GM21423 (cell line): ENCODE measurements around the gene ZNF84.
A peak's percentile ranks its signal among the peaks of the same experiment; 100 is the strongest.

Experiments
- ATAC-seq: cut with Tn5 transposase; IDR thresholded peaks from one replicate; pipeline ENCODE4 v1.9.1; 2021; ENCODE audit warnings: mild to moderate bottlenecking, moderate library complexity; ENCODE audit not compliant: unreplicated experiment

Gene ZNF84

DNA sequence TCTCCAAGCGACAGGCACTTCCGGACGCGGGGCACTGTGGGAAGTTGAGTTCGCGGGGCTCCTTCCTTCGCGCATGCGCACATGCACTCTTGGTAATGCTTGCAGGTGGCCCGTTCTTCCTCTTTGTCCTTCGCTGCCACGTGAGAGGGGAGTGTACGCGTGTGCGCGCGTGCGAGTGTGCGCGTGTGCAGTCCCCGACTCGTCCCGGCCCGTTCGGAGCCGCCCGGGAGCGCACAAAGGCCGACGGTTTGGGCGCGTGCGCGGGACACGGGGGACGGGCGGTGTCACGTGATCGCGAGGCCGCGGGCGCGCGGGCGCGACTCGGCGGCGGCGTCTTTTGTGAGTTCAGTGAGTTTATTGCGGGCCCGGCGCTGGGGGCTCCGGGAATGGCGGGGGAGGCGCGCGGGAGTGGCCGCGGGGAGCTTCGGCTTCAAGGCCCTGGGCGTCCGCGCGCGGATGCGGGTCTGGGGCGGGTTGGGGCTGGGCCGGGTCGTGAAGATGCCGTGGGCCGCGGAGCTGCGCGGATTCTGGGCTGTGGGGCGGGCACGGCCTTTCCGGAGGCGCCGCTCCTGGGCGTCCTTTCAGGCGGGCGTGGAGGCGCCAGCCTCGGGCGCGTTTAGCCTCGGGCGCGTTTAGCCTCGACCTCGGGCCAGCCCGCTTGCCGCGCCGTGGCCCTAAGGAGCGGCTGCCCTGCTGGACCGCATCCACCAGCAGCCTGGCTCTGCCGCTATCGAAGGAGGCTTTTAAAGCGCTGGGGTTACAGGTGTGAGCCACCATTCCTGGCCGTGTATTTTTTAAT lies at the start of gene ZNF84:
Gene ZNF84 (plus strand): TSS at position 303 of the 799 bp plus-strand sequence. CDS start 3,959 bp downstream, outside the sequence.
- ATAC-seq = peak; percentile 94

DNA sequence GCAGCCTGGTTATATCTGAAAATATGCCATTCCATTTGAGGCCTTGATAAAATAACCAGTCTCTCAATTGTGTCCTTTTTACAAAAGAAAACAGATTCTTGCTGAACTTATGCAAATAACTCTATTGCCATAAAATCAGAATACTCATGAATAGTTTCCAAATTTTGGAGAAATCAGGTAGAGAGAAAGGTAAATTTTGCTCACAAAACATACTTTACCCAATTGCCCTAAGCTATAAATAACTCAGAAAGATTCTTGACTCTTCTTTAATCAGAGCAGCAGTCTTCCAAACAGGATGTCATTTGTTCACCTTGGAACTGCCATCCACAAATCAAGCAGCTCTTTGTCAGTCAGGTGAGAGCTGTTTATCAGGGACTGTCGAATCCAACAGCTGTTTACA lies 38.6 kb upstream of the ZNF84 start:
- ATAC-seq = no peak

DNA sequence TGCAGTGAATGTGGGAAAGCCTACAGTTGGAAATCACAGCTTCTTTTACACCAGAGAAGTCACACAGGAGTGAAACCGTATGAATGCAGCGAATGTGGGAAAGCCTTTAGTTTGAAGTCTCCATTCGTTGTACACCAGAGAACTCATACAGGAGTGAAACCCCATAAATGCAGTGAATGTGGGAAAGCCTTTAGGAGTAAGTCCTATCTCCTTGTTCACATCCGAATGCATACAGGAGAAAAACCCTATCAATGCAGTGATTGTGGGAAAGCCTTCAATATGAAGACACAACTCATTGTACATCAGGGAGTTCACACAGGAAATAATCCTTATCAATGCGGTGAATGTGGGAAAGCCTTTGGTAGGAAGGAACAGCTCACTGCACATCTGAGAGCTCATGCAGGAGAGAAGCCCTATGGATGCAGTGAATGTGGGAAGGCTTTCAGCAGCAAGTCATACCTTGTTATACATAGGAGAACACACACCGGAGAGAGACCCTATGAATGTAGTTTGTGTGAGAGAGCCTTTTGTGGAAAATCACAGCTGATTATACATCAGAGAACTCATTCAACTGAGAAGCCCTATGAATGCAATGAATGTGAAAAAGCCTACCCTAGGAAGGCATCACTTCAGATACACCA lies 26.5 kb upstream of the ZNF84 start:
- no peak for ATAC-seq

DNA sequence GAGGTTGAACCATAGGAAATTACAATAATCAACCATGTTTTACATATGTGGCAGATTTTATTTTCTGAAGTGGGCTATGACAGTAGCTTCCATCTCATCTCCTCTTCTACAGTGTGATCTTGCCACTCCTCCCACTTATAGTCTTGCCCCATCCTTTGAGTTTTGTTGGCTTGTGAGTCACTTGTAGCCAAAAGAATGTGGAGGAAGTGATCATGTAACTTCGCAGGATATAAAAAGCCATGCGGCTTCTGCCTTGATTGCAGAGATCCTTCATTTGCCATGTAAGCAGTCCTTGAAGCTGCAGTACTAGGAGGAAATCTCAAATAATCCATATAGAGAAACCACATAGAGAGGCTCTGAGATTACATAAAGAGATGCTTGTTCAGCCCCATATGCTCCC lies 13.7 kb upstream of the ZNF84 start:
- no peak for ATAC-seq

DNA sequence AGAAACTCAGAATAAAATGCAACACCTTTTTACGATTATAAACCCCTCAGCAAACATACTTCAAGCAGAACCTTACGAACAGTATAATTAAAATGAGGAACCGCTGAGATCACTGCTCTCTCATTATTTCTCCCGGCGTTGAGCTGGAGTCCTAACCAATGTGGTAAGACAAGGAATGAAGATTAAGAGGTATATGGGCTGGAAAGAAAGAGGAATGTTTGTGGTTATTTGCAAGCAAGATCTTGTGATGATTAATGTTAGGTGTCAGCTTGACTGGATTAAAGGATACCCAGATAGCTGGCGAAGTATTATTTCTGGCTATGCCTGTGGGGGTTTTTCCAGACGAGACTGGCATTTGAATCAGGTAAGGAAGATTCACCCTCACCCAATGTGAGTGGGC lies 10.3 kb upstream of the ZNF84 start:
- no peak for ATAC-seq

DNA sequence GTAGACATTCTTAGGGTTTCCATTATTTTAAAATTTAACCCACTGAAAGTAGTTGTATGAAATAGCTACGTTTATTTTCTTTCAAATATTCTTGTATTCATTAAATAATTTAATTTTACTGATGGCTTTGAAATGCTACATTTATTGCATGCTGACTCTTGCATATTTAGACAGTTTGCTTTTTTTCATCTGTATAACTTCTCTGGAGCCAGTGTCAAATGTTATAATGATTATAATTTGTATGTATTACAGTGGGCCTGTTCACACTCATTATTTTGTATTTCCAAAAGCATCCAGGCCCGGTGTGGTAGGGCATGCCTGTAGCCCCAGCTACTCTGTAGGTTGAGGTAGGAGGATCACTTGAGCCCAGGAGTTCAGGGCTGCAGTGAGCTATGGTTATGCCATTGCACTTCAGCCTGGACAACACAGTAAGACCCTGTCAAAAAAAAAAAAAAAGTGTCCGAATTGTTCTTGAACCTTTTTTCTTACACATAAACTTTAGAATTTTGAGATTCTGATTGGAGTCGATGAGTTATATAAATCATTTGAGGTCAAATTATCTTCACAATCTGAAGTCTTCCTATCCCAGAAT lies 905 bp downstream of the ZNF84 start:
- no peak for ATAC-seq

DNA sequence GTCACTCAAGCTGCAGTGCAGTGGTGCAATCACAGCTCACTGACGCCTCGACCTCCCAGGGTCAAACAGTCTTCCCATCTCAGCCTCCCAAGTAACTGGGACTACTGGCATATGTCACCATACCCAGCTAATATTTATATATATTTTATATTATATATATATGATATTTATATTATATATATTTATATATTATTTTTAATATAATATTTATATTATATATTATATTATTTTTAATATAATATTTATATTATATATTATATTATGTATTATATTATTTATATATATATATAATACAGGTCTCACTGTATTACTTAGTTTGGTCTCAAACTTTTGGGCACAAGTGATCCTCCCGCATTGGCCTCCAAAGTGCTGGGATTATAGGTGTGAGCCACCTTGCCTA lies 9.4 kb downstream of the ZNF84 start:
- no peak for ATAC-seq

DNA sequence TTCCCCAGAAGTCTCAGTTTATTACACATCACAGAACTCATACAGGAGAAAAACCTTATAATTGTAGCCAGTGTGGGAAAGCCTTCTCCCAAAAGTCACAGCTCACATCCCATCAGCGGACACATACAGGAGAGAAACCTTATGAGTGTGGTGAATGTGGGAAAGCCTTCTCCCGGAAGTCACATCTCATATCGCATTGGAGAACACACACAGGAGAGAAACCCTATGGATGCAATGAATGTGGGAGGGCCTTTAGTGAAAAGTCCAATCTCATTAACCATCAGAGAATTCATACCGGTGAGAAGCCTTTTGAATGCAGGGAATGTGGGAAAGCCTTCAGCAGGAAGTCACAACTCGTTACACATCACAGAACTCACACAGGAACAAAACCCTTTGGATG lies 20.1 kb downstream of the ZNF84 start:
- ATAC-seq = no peak

DNA sequence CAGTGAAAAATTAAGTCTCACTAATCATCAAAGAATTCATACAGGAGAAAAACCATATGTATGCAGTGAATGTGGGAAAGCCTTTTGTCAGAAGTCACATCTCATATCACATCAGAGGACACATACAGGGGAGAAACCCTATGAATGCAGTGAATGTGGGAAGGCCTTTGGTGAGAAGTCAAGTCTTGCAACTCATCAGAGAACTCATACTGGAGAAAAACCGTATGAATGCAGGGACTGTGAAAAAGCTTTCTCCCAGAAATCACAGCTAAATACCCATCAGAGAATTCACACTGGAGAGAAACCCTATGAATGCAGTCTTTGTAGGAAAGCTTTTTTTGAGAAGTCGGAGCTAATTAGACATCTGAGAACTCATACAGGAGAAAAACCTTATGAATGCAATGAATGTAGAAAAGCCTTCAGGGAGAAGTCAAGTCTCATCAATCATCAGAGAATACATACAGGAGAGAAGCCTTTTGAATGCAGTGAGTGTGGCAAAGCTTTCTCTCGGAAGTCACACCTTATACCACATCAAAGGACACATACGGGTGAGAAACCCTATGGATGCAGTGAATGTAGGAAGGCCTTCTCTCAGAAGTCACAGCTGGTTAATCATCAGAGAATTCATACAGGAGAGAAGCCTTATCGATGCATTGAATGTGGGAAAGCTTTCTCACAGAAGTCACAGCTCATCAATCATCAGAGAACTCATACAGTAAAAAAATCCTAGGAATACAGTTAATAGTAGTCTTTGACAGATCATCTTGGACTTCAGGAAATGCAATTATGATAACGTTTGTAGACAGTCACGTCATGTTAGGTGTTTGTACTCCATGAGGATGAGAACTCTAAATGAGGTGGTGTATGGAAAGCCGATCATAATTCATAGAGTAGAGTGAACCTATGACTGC lies 21.1 kb downstream of the ZNF84 start:
- no peak for ATAC-seq

DNA sequence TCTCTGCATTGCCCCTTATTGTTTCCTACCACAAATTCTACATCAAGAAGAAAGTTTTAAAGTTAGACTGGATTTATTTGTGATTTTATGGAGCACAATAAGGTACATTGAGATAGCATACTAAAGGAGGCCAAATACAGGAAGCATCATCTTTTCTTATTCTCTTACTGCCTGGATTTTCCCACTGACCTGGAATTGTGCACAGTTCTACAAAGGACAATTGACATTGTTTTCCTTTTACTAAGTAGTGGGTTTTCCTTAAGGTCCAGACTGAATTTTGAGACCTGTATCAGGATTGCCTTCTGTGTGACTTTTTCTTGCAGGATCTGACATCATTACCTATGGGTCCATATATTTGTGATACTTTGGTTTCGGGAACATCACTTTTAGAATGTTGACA lies 24.6 kb downstream of the ZNF84 start:
- ATAC-seq = no peak

DNA sequence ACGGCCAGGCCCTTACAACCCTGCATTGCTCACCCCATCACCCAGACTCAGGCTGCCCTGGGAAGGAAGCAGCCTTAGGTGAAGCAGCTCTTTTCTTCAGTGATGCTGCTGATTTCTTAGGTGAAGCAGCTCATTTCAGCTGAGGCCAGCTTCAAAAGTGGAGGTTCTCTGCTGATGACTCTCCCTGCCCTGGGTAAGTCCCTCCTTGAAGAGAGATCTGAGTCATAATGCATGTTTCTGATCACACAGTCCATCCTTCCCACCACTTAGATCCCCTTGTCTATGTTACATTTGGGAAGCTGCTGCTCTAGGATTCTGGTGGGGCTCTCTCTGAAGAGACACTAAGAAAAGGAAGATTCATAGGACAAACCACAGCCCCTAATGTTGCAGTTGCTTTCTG lies 26.2 kb downstream of the ZNF84 start:
- no peak for ATAC-seq

DNA sequence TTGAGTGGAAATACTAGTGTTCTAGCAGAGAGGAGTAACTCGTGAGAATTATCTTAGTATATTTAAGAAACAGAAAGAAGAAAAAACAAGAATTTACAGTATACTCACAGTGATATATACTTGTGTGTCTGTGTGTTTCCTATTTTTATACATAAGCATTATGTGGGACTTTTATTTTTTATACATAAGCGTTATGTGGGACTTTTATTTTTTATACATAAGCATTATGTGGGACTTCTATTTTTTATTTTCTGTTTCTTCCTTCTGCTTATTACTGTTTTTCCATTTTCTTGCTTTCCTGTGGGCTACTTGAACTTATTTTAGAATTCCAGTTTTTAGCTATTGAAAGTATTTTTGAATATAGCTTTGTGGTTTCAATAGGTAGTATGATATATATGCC lies 36.5 kb downstream of the ZNF84 start:
- ATAC-seq = no peak

DNA sequence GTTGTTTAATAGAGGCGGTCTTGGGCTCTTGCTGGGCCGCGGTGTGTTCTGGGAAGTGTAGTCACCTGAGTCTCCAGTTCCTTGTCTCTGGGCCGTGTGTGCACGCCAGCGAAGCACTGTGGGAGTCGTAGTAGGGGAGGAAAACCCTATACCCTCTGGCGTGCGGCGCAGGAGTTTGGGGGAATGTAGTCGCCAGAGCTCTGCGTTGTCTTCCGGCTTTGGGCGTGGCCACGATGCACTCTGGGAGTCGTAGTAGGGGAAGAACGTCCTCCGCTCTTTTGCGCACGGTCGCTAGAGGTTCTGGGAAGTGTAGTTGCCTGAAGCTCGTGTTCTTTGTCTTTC lies 42.7 kb downstream of the ZNF84 start:
- ATAC-seq = peak; percentile 83

DNA sequence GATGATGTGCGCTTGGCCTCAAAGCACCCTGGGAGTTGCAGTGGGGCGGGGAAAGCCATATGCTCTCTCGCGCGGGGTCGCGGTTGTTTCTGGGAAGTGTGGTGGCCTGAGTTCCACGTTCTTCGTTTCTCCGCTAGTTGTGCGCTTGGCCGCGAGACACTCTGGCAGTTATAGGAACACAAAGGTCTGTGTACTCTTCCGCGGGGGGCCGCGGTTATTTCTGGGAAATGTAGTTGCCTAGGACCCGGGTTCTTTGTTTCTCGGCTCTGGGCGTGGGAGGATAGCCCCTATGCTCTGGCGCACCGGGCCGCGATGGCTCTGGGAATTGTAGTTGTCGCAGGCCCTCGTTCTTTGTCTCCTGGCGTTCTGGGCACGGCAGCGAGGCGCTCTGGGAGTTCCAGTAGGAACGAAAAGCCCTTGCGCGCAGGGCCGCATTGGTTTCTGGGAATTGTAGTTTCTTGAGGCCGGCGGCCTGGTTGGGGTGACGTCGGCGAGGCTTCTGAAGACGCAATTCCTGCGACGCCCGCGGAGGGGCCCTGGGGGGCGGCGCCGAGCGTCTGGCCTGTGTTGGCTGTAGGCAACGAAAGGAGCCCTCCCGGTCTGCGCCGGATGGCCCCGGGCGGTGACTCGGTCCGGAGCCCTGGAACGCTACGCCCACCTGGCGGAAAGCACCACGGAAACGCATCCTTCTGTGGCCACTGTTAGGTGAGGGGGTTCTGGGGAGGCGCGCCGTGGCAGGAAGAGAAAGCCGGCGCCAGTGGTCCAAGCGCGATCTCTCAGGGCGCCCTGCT lies 43.3 kb downstream of the ZNF84 start, which contains the start of gene ZNF140:
Gene ZNF140 (plus strand): TSS at position 556 of the 791 bp plus-strand sequence. CDS start 398 bp downstream, outside the sequence.
- ATAC-seq = peak; percentile 65

DNA sequence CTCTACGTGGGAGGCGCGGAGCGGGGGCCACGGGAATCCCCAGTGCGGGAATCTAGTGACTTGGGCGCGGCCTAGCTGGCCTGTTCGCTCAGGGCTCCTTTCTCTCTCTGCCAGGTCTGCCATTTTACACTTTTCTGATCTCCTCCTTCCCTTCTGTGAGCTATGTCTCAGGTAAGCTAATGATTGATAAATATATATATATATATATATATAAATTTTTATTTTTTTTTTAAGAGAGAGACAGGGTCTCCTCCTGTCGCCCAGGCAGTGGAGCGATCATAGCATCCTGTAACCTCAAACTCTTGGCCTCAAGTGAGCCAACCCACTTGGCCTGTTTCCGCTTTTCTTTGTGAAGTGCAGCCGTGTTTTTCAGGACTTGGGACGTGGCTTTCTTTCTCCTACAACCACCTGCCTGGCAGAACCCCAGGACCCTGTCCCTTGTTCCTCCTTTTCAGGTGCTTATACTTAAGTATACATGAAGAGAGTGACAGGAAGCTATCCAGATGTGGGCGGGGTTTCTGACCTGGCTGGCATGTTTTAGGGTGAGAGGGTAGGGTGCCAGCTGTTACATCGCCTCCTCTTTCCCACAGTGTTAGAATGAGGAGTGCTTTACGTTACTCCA lies 44.0 kb downstream of the ZNF84 start:
- no peak for ATAC-seq

DNA sequence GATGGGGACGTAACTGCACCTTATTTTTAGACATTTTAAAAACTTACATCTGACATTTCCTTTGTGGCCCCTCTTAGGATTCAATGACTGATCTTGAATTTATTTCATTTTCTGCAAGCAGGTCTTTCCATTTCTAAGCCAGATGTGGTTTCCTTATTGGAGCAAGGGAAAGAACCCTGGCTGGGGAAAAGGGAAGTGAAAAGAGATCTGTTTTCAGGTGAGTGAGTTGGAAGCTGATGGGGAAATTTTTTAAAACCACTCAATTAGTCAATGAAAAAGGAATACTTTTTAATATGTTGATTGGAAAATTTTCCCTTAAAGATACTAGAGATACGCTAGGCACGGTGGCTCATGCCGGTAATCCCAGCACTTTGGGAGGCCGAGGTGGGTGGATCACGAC lies 46.0 kb downstream of the ZNF84 start:
- no peak for ATAC-seq

DNA sequence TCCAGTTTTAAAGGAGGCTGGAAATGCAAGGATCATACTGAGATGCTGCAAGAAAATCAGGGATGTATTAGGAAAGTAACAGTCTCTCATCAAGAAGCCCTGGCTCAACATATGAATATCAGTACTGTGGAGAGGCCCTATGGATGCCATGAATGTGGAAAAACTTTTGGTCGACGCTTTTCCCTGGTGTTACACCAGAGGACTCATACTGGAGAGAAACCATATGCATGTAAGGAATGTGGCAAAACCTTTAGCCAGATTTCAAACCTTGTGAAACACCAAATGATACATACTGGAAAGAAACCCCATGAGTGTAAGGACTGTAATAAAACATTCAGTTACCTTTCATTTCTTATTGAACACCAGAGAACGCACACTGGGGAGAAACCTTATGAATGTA lies 68.3 kb downstream of the ZNF84 start:
- no peak for ATAC-seq

DNA sequence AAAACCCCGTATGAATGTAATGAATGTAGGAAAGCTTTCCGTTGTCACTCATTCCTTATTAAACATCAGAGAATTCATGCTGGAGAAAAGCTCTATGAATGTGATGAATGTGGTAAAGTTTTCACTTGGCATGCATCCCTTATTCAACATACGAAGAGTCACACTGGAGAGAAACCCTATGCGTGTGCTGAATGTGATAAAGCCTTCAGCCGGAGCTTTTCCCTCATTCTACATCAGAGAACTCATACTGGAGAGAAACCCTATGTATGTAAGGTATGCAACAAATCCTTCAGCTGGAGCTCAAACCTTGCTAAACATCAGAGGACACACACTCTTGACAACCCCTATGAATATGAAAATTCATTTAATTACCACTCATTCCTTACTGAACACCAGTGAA lies 68.9 kb downstream of the ZNF84 start:
- no peak for ATAC-seq

DNA sequence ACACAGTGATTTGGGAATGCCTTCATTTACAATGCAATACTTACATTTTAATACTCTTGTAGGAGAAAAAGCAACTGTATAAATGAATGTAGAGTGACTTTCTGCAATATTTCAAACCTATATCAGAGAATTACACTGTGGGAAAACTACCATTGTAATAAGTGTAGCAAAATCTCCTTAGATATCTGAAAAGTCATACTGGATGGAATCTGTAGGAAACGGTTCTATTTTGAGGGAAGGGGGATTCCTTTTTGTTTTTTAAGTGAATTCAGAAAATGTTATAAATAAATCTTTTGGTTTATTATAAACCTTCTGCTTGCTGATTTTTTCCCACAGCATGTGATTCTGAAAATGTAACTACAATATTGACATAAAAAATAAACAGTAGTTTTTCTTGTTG lies 69.8 kb downstream of the ZNF84 start:
- no peak for ATAC-seq

DNA sequence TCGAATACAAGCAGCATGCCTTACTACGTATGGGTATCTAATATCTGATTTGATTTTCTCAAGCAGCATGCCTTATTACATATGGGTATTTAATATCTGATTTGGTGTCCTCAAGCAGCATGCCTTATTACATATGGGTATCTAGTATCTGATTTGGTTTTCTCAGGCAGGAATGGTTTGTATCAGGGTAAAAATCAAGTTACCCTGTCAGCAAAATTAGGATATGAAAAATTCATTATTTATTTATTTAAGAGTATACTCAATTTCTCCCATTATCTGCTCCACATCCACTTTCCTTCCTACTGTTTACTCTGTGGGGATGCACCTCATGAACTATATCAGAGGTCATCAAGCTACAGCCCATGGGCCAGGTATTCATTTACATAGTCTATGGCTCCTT lies 70.8 kb downstream of the ZNF84 start:
- no peak for ATAC-seq
